Measurements from ENCODE around the gene CLDN3.

Gene CLDN3

DNA sequence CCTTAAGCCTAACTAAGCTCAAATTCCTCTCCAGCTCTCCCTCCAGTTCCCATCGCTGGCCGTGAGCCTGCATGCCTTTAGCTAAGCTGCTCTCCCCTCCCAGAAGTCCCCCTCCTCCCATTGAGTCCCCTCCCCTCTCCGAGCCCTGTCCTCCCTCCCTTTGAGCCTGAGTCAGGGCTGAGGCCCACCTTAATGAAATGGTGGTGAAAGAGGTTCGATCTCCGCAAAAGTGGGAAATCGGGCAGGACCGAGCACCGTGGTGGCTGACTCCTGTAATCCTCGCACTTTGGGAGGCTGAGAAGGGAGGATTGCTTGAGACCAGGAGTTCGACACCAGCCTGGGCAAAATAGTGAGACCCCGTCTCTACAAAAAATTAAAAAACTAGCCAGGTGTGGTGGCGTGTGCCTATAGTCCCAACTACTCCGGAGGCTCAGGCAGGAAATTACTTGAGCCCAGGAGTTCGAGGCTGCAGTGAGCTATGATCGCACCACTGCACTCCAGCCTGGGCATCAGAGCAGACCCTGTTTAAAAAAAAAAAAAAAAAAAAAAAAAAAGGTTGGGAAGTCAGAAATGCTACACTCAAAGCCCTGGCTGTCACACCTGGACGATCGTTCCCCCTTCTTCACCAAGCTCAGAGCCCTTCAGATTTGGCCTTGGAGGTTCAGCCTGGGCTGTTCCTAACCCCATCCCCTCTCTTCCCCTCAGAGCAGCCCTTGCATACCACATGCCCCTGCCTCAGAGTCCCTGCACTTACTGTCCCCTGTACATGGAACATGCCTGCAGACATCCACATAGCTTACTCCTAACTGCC is 995 bp upstream of the CLDN3 start:
- DNase-seq (ENCODE audit: low spot score) = no peak
- TF ChIP-seq, protein P1, sequence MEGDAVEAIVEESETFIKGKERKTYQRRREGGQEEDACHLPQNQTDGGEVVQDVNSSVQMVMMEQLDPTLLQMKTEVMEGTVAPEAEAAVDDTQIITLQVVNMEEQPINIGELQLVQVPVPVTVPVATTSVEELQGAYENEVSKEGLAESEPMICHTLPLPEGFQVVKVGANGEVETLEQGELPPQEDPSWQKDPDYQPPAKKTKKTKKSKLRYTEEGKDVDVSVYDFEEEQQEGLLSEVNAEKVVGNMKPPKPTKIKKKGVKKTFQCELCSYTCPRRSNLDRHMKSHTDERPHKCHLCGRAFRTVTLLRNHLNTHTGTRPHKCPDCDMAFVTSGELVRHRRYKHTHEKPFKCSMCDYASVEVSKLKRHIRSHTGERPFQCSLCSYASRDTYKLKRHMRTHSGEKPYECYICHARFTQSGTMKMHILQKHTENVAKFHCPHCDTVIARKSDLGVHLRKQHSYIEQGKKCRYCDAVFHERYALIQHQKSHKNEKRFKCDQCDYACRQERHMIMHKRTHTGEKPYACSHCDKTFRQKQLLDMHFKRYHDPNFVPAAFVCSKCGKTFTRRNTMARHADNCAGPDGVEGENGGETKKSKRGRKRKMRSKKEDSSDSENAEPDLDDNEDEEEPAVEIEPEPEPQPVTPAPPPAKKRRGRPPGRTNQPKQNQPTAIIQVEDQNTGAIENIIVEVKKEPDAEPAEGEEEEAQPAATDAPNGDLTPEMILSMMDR (IDR thresholded peaks at IDR 0.05; ENCODE audit: extremely low read depth, insufficient read depth, missing control alignments) = no peak
- in situ Hi-C loops (cut with MboI; ENCODE audit: low pct_unique_long_range_greater_than_20kb, low sequenced_read_pairs, unreplicated experiment) = no loop called here

DNA sequence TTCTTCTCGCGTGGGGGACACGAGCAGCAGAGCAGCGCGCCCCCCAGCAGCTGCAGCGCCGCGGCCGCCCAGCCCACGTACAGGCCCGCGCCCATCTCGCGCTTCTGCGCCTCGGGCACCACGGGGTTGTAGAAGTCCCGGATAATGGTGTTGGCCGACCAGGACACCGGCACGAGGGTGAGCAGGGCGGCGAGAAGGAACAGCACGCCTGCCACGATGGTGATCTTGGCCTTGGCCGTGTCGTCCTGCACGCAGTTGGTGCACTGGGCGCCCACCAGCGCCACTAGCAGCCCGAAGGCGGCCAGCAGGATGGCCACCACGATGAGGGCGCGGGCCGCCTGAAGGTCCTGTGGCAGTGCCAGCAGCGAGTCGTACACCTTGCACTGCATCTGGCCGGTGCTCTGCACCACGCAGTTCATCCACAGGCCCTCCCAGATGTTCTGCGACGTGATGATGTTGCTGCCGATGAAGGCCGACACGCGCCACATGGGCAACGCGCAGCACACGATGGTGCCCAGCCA is 529 bp downstream of the CLDN3 start:
- no peak for DNase-seq (ENCODE audit: low spot score)
- in situ Hi-C loops (cut with MboI; ENCODE audit: low pct_unique_long_range_greater_than_20kb, low sequenced_read_pairs, unreplicated experiment) = no loop called here

DNA sequence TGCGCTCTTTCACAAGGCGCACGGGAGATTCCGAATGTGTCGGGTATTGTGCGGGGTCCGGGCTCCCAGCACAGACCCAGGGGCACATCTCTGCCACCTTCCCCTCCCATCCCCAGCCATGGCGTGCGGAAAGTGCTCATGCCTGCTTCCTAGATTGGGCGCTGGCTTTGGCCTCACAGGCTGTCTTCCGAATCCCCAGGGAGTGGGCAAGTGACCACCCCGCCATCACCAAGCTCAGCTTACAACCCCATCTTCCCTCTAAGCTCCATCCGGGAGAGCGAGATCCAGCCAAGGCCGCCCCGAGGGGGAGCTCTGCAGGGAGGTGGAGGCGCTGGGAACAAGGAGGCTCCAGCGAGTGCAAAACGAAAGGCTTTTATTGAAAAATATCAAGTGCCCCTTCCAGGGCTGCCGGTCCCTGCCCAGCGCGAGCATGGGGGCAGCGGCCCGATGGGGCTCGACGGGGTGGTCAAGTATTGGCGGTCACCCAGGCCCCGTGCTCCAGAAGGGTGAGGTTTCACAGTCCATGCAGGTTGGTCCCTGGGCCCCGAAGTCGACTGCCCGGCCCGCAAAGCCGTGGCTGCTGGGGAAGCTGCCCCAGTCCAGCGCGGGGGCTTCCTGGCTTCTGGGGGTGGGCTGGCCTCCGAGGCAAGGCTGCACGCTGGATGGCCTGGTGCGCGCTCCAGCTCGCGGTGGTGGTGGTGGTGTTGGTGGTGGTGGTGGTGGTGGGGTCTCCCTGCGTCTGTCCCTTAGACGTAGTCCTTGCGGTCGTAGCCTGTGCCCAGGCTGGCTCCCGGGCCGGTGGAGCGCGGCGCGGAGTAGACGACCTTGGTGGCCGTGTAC is 1.2 kb downstream of the CLDN3 start:
- TF ChIP-seq, protein P1 (IDR thresholded peaks at IDR 0.05; ENCODE audit: extremely low read depth, insufficient read depth, missing control alignments) = no peak
- DNase-seq (ENCODE audit: low spot score) = no peak
- in situ Hi-C loops (cut with MboI; ENCODE audit: low pct_unique_long_range_greater_than_20kb, low sequenced_read_pairs, unreplicated experiment) = no loop called here

More for the DNA sequence above, 529 bp downstream of the CLDN3 start:
- TF ChIP-seq, protein P1 (IDR thresholded peaks at IDR 0.05; ENCODE audit: extremely low read depth, insufficient read depth, missing control alignments) = no peak

DNA sequence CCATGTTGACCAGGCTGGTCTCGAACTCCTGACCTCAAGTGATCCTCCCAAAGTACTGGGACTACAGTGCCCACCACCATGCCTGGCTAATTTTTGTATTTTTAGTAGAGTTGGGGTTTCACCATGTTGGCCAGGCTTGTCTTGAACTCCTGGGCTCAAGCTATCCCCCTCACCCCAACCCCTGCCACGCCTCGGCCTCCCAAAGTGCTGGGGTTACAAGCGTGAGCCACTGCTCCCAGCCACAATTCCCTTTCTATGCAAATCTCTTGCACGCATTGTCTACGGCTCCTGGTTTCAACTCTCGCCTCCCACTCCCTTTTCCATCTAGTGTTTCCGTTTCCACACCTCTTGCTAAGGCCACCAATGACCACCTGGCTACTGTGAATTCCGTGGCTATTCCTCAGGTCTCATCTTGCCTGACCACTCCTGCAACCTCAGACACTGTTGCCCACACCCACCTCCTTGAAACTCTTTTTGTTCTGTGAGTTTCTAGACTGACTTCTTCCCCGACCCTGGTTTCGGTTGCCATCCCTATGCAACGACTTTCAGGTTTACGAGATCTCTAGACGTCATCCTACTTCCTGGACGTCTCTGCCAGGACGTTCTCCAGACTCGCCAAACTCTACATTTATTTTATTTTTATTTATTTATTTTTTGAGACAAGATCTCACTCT is 3.4 kb downstream of the CLDN3 start:
- in situ Hi-C loops (cut with MboI; ENCODE audit: low pct_unique_long_range_greater_than_20kb, low sequenced_read_pairs, unreplicated experiment) = no loop called here
- DNase-seq (ENCODE audit: low spot score) = no peak
- TF ChIP-seq, protein P1 (IDR thresholded peaks at IDR 0.05; ENCODE audit: extremely low read depth, insufficient read depth, missing control alignments) = no peak

DNA sequence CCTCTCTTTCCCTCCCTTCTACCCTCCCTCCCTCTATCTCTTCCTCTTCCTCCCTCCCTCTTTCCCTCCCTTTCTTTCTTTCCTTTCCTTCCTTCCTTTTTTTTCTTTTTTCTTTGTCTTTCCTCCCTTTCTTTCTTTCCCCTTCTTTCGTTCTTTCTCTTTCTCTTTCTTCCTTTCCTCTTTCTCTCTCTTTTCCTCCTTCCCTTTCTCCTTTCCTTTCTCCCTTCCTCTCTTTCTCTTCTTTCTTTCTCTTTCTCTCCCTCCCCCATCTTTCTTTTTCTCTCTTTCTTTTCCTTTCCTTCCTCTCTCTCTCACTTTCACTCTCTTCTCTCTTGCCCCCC is 7.4 kb downstream of the CLDN3 start:
- DNase-seq (ENCODE audit: low spot score) = no peak
- in situ Hi-C loops (cut with MboI; ENCODE audit: low pct_unique_long_range_greater_than_20kb, low sequenced_read_pairs, unreplicated experiment) = no loop called here
- TF ChIP-seq, protein P1 (IDR thresholded peaks at IDR 0.05; ENCODE audit: extremely low read depth, insufficient read depth, missing control alignments) = no peak

All from GM13977 (cell line).